ENCODE measurements around the gene CES5A.

- TF ChIP-seq CTCF (conservative IDR thresholded peaks at IDR 0.05) (no peak), ZFX (IDR thresholded peaks at IDR 0.05) (no peak)
These were observed 26.5 kb upstream of the CES5A start for GRCh38 chr16:55901566-55902217.

Data from C4-2B (cell line).